Lower leg skin (tissue), 3 donors: ENCODE data around the gene C1QTNF8.

ENCODE experiments used
- CTCF ChIP-seq, 3 donors: fragments of 450-650 bp; IDR thresholded peaks; one replicate each; pipeline ENCODE4 v1.5.1; 2016; ENCODE audit warnings: antibody characterized with exemption in 3 of 3, mild to moderate bottlenecking in 3 of 3, moderate library complexity in 2 of 3
- POLR2A ChIP-seq, 2 donors: fragments of 450-650 bp; IDR thresholded peaks; one replicate each; pipeline ENCODE4 v1.6.1; 2016 to 2017; ENCODE audit warnings: antibody characterized with exemption in 2 of 2, mild to moderate bottlenecking in 1 of 2, moderate library complexity in 1 of 2

- no peak for TF ChIP-seq POLR2A (IDR thresholded peaks at IDR 0.05)
- TF ChIP-seq CTCF (IDR thresholded peaks at IDR 0.05): no peak
Measured at GRCh38 chr16:1045993-1046911, 49.8 kb downstream of the C1QTNF8 start.
